DND-41 (cell line): ENCODE measurements around the gene PGF.

ENCODE experiments used
- EZH2 ChIP-seq: IDR thresholded peaks from 3 replicates; pipeline ENCODE4 v1.6.1; 2012; ENCODE audit warnings: borderline replicate concordance, low read depth, mild to moderate bottlenecking, moderate library complexity, low read length, inconsistent platforms; ENCODE audit not compliant: severe bottlenecking
- TF ChIP-seq, protein P1 (sequence below): IDR thresholded peaks from 2 replicates; pipeline ENCODE4 v1.5.1; 2012; ENCODE audit warnings: borderline replicate concordance, low read length, moderate library complexity, mild to moderate bottlenecking; ENCODE audit not compliant: poor library complexity, severe bottlenecking; ENCODE audit errors: extremely low read depth

GRCh38 chr14:74953686-74954085 is 1.7 kb downstream of the PGF start:
- TF ChIP-seq, protein P1, sequence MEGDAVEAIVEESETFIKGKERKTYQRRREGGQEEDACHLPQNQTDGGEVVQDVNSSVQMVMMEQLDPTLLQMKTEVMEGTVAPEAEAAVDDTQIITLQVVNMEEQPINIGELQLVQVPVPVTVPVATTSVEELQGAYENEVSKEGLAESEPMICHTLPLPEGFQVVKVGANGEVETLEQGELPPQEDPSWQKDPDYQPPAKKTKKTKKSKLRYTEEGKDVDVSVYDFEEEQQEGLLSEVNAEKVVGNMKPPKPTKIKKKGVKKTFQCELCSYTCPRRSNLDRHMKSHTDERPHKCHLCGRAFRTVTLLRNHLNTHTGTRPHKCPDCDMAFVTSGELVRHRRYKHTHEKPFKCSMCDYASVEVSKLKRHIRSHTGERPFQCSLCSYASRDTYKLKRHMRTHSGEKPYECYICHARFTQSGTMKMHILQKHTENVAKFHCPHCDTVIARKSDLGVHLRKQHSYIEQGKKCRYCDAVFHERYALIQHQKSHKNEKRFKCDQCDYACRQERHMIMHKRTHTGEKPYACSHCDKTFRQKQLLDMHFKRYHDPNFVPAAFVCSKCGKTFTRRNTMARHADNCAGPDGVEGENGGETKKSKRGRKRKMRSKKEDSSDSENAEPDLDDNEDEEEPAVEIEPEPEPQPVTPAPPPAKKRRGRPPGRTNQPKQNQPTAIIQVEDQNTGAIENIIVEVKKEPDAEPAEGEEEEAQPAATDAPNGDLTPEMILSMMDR: no peak
- TF ChIP-seq EZH2: no peak
